GM12891 (cell line): ENCODE measurements around the gene APBA3.

Source experiments
- DNase-seq: peaks from one replicate; pipeline ENCODE4 v3.0.0; 2011; ENCODE audit warnings: low spot score; ENCODE audit not compliant: insufficient read length
- FAIRE-seq: peaks from 2 replicates; lab custom pipeline; 2011; peaks lifted over from hg19 to GRCh38; lab: Jason Lieb, UNC
- PAX5 ChIP-seq: IDR thresholded peaks from 2 replicates; pipeline ENCODE4 v1.6.1; 2011; ENCODE audit warnings: low read length, moderate library complexity, mild to moderate bottlenecking; ENCODE audit not compliant: insufficient read depth, severe bottlenecking
- POLR2A ChIP-seq: IDR thresholded peaks from 2 replicates; pipeline ENCODE4 v1.6.1; 2011; ENCODE audit warnings: low read depth, low read length, control low read depth
- POLR2AphosphoS5 ChIP-seq: IDR thresholded peaks from 2 replicates; pipeline ENCODE4 v1.6.1; 2011; ENCODE audit warnings: low read depth, low read length, control low read depth
- POU2F2 ChIP-seq: IDR thresholded peaks from 2 replicates; pipeline ENCODE4 v1.6.1; 2011; ENCODE audit warnings: low read depth, mild to moderate bottlenecking, control low read depth, low read length, moderate library complexity
- SPI1 ChIP-seq: IDR thresholded peaks from 2 replicates; pipeline ENCODE4 v1.6.1; 2011; ENCODE audit warnings: low read depth, low read length, control low read depth
- TAF1 ChIP-seq: IDR thresholded peaks from 2 replicates; pipeline ENCODE4 v1.6.1; 2011; ENCODE audit warnings: low read depth, low read length, control low read depth

APBA3 gene

DNA sequence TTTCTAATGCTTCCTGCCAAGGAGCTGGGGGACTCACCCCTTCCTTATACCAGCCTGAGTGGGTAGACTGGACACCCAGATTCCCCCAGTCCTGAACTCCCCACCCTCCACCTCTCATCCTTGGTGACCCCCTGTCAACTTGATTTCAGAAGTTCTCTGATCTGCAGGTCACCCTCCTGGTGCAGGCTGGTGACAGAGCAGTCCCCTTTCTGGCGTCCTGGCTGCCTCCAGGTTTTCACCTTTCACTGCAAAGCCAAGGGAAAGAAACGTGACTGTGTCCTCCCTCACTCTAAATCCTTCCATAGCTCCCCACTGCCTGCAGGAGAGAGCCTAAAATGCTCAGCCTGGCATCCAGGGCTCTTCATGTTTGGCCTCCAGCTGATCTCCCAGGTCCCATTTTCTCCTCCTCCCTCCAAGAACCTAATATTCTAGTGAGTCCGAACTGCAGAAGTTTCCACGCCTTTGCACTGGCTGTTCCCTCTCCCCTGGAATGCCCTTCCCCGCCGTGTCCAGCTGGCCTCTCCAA, 28.8 kb upstream of the APBA3 start:
- no peak for FAIRE-seq
- TF ChIP-seq TAF1: no peak
- TF ChIP-seq POU2F2: no peak
- no peak for TF ChIP-seq POLR2AphosphoS5
- TF ChIP-seq SPI1: no peak
- TF ChIP-seq PAX5: no peak
- TF ChIP-seq POLR2A: no peak
- DNase-seq: no peak

- DNase-seq (no peak), FAIRE-seq (no peak)
- TF ChIP-seq POLR2AphosphoS5 (no peak), POU2F2 (no peak), TAF1 (no peak), SPI1 (no peak), POLR2A (no peak), PAX5 (no peak)
Measured at GRCh38 chr19:3788996-3789778, 27.7 kb upstream of the APBA3 start.

- DNase-seq (no peak), FAIRE-seq (no peak)
- TF ChIP-seq TAF1 (no peak), POU2F2 (no peak), POLR2A (no peak), POLR2AphosphoS5 (no peak), PAX5 (no peak), SPI1 (no peak)
Measured at GRCh38 chr19:3785938-3786824, 24.7 kb upstream of the APBA3 start, which contains the start of gene MATK. Gene MATK (minus strand): TSS chr19:3786381. CDS start chr19:3785135, 1,246 bp downstream.

DNA sequence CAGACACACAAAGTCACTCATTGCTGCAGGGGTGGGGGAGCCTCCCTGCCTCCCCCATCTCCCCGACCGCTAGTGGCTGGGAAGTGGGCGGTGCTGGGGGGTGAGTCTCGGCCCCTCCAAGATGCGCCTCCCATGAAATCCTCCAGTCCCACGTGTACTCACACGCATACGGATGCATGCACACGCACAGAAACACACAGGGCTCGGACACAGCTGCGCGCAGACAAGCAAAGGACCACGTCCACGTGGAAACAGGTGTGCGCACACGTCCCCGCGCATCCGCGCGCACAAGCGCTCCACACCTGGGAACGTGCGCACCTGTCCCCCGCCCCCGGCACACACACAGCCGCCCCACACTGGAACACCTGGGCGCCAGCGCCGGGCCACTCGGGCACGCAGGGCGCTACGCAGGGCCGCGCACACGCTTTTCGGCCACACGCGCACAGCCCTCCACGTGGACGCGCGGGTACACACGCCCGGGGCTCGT, 24.0 kb upstream of the APBA3 start:
- DNase-seq: no peak
- FAIRE-seq: no peak
- TF ChIP-seq PAX5 (no peak), SPI1 (no peak), POLR2AphosphoS5 (no peak), TAF1 (no peak), POU2F2 (no peak), POLR2A (no peak)

GRCh38 chr19:3784607-3785450, 23.3 kb upstream of the APBA3 start:
- TF ChIP-seq POLR2A: no peak
- no peak for TF ChIP-seq TAF1
- no peak for TF ChIP-seq PAX5
- TF ChIP-seq SPI1: no peak
- TF ChIP-seq POU2F2: no peak
- no peak for TF ChIP-seq POLR2AphosphoS5
- DNase-seq: no peak
- no peak for FAIRE-seq

DNA sequence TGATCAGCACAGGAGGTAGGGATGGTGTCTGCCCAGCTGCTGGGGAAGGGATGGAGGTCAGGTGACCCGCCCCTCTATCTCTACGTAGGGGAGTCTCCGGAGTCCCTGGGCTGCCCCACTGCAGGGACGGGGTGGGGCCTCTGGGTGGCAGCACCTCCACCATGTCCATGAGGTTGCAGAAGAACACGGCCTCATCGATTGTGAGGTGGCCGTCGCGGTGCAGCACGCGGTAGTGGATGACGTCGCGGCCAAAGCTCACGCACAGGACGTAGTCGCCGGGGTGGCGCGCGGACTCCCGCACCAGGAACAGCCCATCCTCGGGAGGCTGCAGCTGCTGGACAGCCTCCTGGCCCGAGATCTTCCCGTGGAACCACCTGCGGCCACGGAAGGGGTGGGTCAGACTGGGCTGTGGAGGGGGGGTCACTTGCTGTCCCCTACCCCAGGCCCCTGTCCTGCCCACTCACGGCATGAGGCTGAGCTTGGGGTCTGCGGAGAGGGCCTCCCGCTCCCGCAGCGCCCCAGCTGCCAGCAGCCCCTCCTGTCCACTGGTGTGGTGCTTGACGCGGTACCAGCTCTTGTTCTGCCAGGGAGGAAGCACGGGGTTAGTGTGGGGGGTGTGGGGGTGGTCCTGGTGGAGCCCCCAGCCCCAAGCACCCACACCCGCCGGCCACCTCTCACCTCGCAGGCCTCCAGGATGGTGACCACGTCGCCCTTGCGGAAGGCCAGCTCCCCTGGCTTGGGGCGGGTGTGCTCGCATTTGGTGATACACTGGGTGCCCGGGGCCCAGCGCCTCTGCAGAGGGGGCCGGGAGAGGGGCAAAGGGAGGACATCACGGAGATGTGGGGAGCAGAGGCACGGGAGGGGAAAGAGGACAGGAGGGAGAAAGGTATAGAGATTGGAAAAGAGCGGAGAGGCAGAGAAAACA, 22.4 kb upstream of the APBA3 start:
- TF ChIP-seq POU2F2 (no peak), SPI1 (no peak), PAX5 (no peak), POLR2A (no peak), TAF1 (no peak), POLR2AphosphoS5 (no peak)
- no peak for FAIRE-seq
- no peak for DNase-seq

- TF ChIP-seq POU2F2 (no peak), SPI1 (no peak)
- no peak for FAIRE-seq
- no peak for DNase-seq
Measured at GRCh38 chr19:3782903-3783302, 21.4 kb upstream of the APBA3 start.

DNA sequence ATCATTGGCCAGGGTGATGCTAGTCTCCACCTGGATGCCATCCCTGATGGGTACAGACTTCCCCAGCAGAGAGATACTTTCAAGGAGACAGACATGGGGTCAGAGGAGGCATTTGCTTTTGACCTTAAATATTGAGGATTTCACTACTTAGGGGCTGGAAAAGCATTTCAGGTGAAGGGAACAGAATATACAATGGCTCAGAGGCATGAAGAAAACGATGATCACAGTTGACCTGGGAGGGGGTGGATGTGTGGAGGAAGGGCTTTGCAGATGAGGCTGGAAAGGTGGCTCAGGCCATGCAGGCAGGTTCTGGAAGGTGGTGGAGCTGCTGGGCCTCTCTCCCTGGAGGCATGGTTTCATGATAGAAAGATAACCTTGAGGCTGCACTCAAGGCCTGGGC, 20.8 kb upstream of the APBA3 start:
- DNase-seq: no peak
- FAIRE-seq: no peak
- TF ChIP-seq POLR2A (no peak), PAX5 (no peak), TAF1 (no peak), POU2F2 (no peak), POLR2AphosphoS5 (no peak), SPI1 (no peak)
